T1000 (cell line): Measurements from ENCODE around the gene SCAND1.

Experiments
- DNase-seq: peaks from one replicate; lab custom pipeline; 2025; ENCODE audit warnings: mixed read lengths; lab: John Stamatoyannopoulos, UW

The SCAND1 gene

GRCh38 chr20:35907017-35907701 lies 47.1 kb downstream of the SCAND1 start:
- DNase-seq: no peak

GRCh38 chr20:35904982-35905663 lies 49.2 kb downstream of the SCAND1 start:
- no peak for DNase-seq

GRCh38 chr20:35903843-35904242 lies 50.5 kb downstream of the SCAND1 start:
- DNase-seq: no peak
